ENCODE measurements around the gene ULK2. TPM values are rescaled to one million over a fixed set of nuclear protein-coding genes. Genes with fewer than 3 reads are reported as not detected.

ULK2 gene
- polyA plus RNA-seq, 1 of the 3 experiments (the other 2 are of a cell fraction), result 18.0 TPM

GRCh38 chr17:19755821-19756510, 111.8 kb downstream of the ULK2 start:
- POLR2A ChIA-PET, result no interaction called here
- no peaks in the 10 kb centered on the region for H3K79me2 ChIP-seq (ENCODE audit: insufficient read depth)
- no peak overlapping the region for H3K4me3 ChIP-seq (ENCODE audit: low read depth in 2 of 2, low read length in 1 of 2)
- no peak overlapping the region for H3K27ac ChIP-seq (ENCODE audit: low read depth in 2 of 2, low read length in 1 of 2)
- H2AFZ ChIP-seq (ENCODE audit: low read depth), result no peak overlapping the region
- DNase-seq, result no peak
- CTCF ChIA-PET, result interaction anchor here (0.9 to 4.7 kb wide), 7 partner anchors 9 to 393 kb away, joined by 3 to 48 read pairs (median 4); partner anchors contain the start of gene B9D1
- 95% methylated on average over 11 of the region's 11 CpGs for WGBS (ENCODE audit: low lambda C conversion rate)
- TF ChIP-seq EP300 (IDR thresholded peaks at IDR 0.05; ENCODE audit: borderline replicate concordance in 1 of 2, low read depth in 1 of 2, low read length in 1 of 2) (no peak), RFX5 (IDR thresholded peaks at IDR 0.05; ENCODE audit: low read length) (no peak), MEF2A (IDR thresholded peaks at IDR 0.05; ENCODE audit: borderline replicate concordance, low read depth) (no peak), GABPA (IDR thresholded peaks at IDR 0.05; ENCODE audit: low read depth) (no peak), SIN3A (IDR thresholded peaks at IDR 0.05; ENCODE audit: borderline replicate concordance, low read depth, low read length) (no peak), TAF1 (IDR thresholded peaks at IDR 0.05; ENCODE audit: borderline replicate concordance, low read depth, low read length) (no peak), TCF12 (IDR thresholded peaks at IDR 0.05) (no peak), NRF1 (IDR thresholded peaks at IDR 0.05; ENCODE audit: low read depth, low read length) (no peak), ELF1 (IDR thresholded peaks at IDR 0.05) (no peak)
- H4K20me1 ChIP-seq (ENCODE audit: insufficient read depth), result no peaks in the 10 kb centered on the region
- H3K27me3 ChIP-seq (ENCODE audit: insufficient read depth), result no peaks in the 10 kb centered on the region
- no peak overlapping the region for H3K4me2 ChIP-seq
- no peaks in the 10 kb centered on the region for H3K36me3 ChIP-seq (replicated peaks in 1 of 2; ENCODE audit: control insufficient read depth in 1 of 2, insufficient read depth in 2 of 2, low read length in 1 of 2)
- peaks cover 16% of the 10 kb centered on the region for H3F3A ChIP-seq (replicated peaks; ENCODE audit: insufficient read depth)
- H3K9me3 ChIP-seq, result no peaks in the 10 kb centered on the region
- peaks cover 10 to 18% of the 10 kb centered on the region in 2 experiments; a peak in 3 of 4 replicates for H3K4me1 ChIP-seq (ENCODE audit: control insufficient read depth in 1 of 2, insufficient read depth in 2 of 2, low read depth in 1 of 2, low read length in 1 of 2)
- H3K9ac ChIP-seq, result no peak overlapping the region
- H3K9me2 ChIP-seq, result no peaks in the 10 kb centered on the region

- 90% methylated on average over 5 of the region's 6 CpGs for WGBS (ENCODE audit: low lambda C conversion rate)
- H3K27ac ChIP-seq (ENCODE audit: low read depth in 2 of 2, low read length in 1 of 2), result no peak overlapping the region
- CTCF ChIA-PET, result interaction anchor here (1.0 to 4.7 kb wide), 5 partner anchors 11 to 308 kb away, joined by 3 to 48 read pairs (median 13); no protein-coding TSS in a partner anchor
These were observed 112.3 kb downstream of the ULK2 start for GRCh38 chr17:19755392-19755791.

More at GRCh38 chr17:19755392-19755791, 112.3 kb downstream of the ULK2 start:
- Histone ChIP-seq H4K20me1 (ENCODE audit: insufficient read depth) (no peaks in the 10 kb centered on the region), H3K79me2 (ENCODE audit: insufficient read depth) (no peaks in the 10 kb centered on the region), H3K4me1 (ENCODE audit: control insufficient read depth in 1 of 2, insufficient read depth in 2 of 2, low read depth in 1 of 2, low read length in 1 of 2) (peaks cover 10 to 18% of the 10 kb centered on the region in 2 experiments; a peak in 3 of 4 replicates), H3K4me2 (no peak overlapping the region), H3K4me3 (ENCODE audit: low read depth in 2 of 2, low read length in 1 of 2) (no peak overlapping the region), H3K9ac (no peak overlapping the region), H2AFZ (ENCODE audit: low read depth) (no peak overlapping the region), H3K9me3 (no peaks in the 10 kb centered on the region), H3F3A (replicated peaks; ENCODE audit: insufficient read depth) (peaks cover 16% of the 10 kb centered on the region), H3K36me3 (replicated peaks in 1 of 2; ENCODE audit: control insufficient read depth in 1 of 2, insufficient read depth in 2 of 2, low read length in 1 of 2) (no peaks in the 10 kb centered on the region), H3K27me3 (ENCODE audit: insufficient read depth) (no peaks in the 10 kb centered on the region), H3K9me2 (no peaks in the 10 kb centered on the region)
- TF ChIP-seq NFIC (IDR thresholded peaks at IDR 0.05; ENCODE audit: borderline replicate concordance), result no peak
- TF ChIP-seq ZBTB33 (IDR thresholded peaks at IDR 0.05; ENCODE audit: borderline replicate concordance, low read depth), result no peak
- no peak for TF ChIP-seq NRF1 (IDR thresholded peaks at IDR 0.05; ENCODE audit: low read depth, low read length)
- TF ChIP-seq EP300 (IDR thresholded peaks at IDR 0.05; ENCODE audit: borderline replicate concordance in 1 of 2, low read depth in 1 of 2, low read length in 1 of 2), result no peak
- no peak for TF ChIP-seq ELF1 (IDR thresholded peaks at IDR 0.05)
- TF ChIP-seq FOXJ3 (CRISPR knock-in tag; IDR thresholded peaks at IDR 0.05), result no peak
- TF ChIP-seq GABPA (IDR thresholded peaks at IDR 0.05; ENCODE audit: low read depth), result no peak
- no peak for TF ChIP-seq FOXM1 (IDR thresholded peaks at IDR 0.05; ENCODE audit: low read depth)
- TF ChIP-seq GATA2 (CRISPR knock-in tag; IDR thresholded peaks at IDR 0.05), result no peak
- POLR2A ChIA-PET, result no interaction called here
- DNase-seq, result no peak

Measured in SK-N-SH (cell line).